Kidney (tissue), 14 donors: ENCODE results near the gene GPR21. TPM values are rescaled to one million over a fixed set of nuclear protein-coding genes. Genes with fewer than 3 reads are reported as not detected.
A peak's percentile ranks its signal among the peaks of the same experiment; 100 is the strongest.

Experiments
- DNase-seq, 5 donors: peaks; one replicate each; pipeline ENCODE4 v3.0.0-alpha.2; 2013 to 2020
- FAIRE-seq: peaks from 2 replicates; lab custom pipeline; 2012; peaks lifted over from hg19 to GRCh38; lab: Jason Lieb, UNC
- H3K27ac ChIP-seq, 2 donors: one replicate each; pipeline ENCODE4 v1.7.0; 2013; ENCODE audit warnings: low read depth in 2 of 2, low read length in 2 of 2, inconsistent platforms in 1 of 2
- H3K27me3 ChIP-seq: one replicate; pipeline ENCODE4 v1.7.1; 2013; ENCODE audit warnings: low read length, inconsistent platforms; ENCODE audit not compliant: control insufficient read depth, insufficient read depth
- H3K36me3 ChIP-seq, 3 donors: one replicate each; pipeline versions ENCODE4 v1.7.0 to v1.7.1; 2013; ENCODE audit warnings: low read length in 3 of 3, control low read depth in 1 of 3, inconsistent platforms in 1 of 3; ENCODE audit not compliant: insufficient read depth in 3 of 3, control insufficient read depth in 2 of 3
- H3K4me1 ChIP-seq, 3 donors: one replicate each; pipeline versions ENCODE4 v1.7.0 to v1.7.1; 2013; ENCODE audit warnings: low read length in 3 of 3, inconsistent platforms in 1 of 3, low read depth in 1 of 3; ENCODE audit not compliant: control insufficient read depth in 2 of 3, insufficient read depth in 2 of 3
- H3K4me3 ChIP-seq, 3 donors: one replicate each; pipeline versions ENCODE4 v1.7.0 to v1.8.1; 2013; ENCODE audit warnings: low read length in 3 of 3, control low read depth in 1 of 3, inconsistent platforms in 1 of 3
- H3K9ac ChIP-seq, 3 donors: one replicate each; pipeline versions ENCODE4 v1.7.0 to v1.7.1; 2013; ENCODE audit warnings: low read length in 3 of 3, control low read depth in 1 of 3, inconsistent platforms in 1 of 3
- H3K9me3 ChIP-seq, 3 donors: one replicate each; pipeline versions ENCODE4 v1.7.0 to v1.7.1; 2013; ENCODE audit warnings: low read length in 3 of 3, control low read depth in 1 of 3, inconsistent platforms in 1 of 3; ENCODE audit not compliant: control insufficient read depth in 2 of 3, insufficient read depth in 1 of 3
- intact Hi-C: fragments of 100-400 bp; cut with DNase I; formaldehyde crosslinking; loops from one replicate; pipeline ENCODE4 v1.11.1; 2022
- polyA plus RNA-seq: library from polyadenylated mRNA; stranded (reverse); fragments of 350-450 nt; fragmentation: Illumina TruSeq; extraction: RNeasy Lipid Tissue Mini Kit (QIAGEN cat#74804); gene quantifications from one replicate; pipeline ENCODE4 v1.2.3, GENCODE V29; 2014; ENCODE audit warnings: low read depth, low replicate concordance; ENCODE audit not compliant: insufficient read depth
- total RNA-seq: library from RNA; stranded (reverse); fragmentation: NEBNext Ultra II Directional; extraction: Animal tissue kit (Norgen Biotek cat#: 25700); gene quantifications from one replicate; pipeline ENCODE4 v1.2.1, GENCODE V29; 2021
- TF ChIP-seq, protein P1 (sequence below): IDR thresholded peaks from 3 replicates; pipeline ENCODE4 v1.5.1; 2012; ENCODE audit warnings: mild to moderate bottlenecking, moderate library complexity, borderline replicate concordance; ENCODE audit not compliant: insufficient read depth; ENCODE audit errors: extremely low read depth
- donor health status: control.
- donor health status: control.
- donor health status: control.
- donor health status: control.
- donor health status: control.
- donor health status: DM: yes; HTN: yes; CAD: no.
- donor health status: Normal renal cell carcinoma (clear cell type).

Gene GPR21
- total and polyA plus RNA-seq, 2 donors from 2014 or later: 0.34 to 4.1 TPM

DNA sequence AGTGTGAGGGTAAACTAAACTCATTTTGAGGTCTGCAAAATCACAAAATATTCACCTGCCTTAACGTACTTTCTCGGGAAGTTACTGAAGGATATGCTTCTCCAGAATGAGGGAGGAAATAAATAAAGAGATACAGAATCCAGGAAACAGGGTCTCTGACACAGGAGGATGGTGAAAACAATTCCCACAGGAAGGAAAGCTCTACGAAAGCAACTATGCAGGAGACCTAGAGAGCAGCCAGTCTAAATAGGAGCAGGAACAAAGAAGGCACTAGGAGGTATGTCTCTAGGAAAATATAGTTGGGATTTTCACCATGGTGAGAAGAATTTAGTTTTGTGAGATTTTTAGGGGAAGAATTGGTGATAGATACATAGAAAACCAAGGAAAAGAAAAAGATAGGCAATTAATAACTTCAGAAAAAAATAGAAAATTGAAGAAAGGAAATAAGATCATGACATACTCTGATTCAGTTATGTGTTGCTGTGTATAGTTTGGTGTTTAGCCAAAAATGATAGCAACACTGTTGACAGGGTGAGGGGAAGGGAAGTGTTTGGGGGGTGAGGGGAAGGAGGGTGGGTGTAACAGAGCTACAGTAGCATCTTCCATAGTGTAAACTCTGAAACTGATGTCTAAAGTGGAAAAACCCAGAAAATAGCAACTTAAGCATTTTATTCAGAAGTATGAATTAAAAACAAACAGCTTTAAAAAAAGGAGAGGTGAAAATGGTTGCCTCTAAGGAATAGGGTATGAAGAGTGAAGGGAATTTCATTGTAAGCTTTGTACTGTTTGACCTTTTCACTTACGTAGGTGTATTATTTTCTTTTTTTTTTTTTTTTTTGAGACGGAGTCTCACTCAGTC is 9.8 kb downstream of the GPR21 start:
- Histone ChIP-seq H3K4me1 (peaks cover 0 to 18% (median 0%) of the 10 kb centered on the region in 3 donors), H3K36me3 (peaks cover 0 to 2% (median 2%) of the 10 kb centered on the region in 3 donors), H3K9ac (no peak overlapping the region), H3K27me3 (no peaks in the 10 kb centered on the region), H3K4me3 (no peak overlapping the region), H3K27ac (no peak overlapping the region), H3K9me3 (no peaks in the 10 kb centered on the region)
- FAIRE-seq: no peak
- TF ChIP-seq, protein P1, sequence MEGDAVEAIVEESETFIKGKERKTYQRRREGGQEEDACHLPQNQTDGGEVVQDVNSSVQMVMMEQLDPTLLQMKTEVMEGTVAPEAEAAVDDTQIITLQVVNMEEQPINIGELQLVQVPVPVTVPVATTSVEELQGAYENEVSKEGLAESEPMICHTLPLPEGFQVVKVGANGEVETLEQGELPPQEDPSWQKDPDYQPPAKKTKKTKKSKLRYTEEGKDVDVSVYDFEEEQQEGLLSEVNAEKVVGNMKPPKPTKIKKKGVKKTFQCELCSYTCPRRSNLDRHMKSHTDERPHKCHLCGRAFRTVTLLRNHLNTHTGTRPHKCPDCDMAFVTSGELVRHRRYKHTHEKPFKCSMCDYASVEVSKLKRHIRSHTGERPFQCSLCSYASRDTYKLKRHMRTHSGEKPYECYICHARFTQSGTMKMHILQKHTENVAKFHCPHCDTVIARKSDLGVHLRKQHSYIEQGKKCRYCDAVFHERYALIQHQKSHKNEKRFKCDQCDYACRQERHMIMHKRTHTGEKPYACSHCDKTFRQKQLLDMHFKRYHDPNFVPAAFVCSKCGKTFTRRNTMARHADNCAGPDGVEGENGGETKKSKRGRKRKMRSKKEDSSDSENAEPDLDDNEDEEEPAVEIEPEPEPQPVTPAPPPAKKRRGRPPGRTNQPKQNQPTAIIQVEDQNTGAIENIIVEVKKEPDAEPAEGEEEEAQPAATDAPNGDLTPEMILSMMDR: no peak
- no peak for DNase-seq
- intact Hi-C loops: no loop called here

DNA sequence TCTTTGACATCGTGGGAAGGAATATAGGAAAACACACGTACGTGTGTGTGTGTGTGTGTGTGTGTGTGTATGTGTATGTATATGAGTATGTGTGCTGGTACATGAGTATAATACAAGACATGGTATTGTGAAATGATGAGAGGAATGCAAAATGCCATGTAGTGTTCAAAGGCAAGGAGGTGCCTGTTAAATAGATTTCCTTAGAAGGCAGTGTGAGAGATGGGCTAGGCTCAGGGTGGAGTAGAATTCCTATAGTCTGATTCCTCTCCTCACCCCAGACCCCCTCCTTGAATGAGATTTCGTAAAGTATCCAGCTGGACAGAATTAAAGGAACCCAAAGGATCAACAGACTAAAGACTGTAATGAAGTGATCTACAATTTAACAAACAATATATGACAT is 11.1 kb downstream of the GPR21 start:
- Histone ChIP-seq H3K36me3 (peaks cover 0 to 2% (median 0%) of the 10 kb centered on the region in 3 donors), H3K27me3 (no peaks in the 10 kb centered on the region), H3K9me3 (no peaks in the 10 kb centered on the region), H3K4me3 (no peak overlapping the region), H3K9ac (no peak overlapping the region), H3K4me1 (peaks cover 0 to 29% (median 4%) of the 10 kb centered on the region in 3 donors), H3K27ac (no peak overlapping the region)
- DNase-seq: no peak
- TF ChIP-seq, protein P1: no peak
- no peak for FAIRE-seq
- intact Hi-C loops: no loop called here

DNA sequence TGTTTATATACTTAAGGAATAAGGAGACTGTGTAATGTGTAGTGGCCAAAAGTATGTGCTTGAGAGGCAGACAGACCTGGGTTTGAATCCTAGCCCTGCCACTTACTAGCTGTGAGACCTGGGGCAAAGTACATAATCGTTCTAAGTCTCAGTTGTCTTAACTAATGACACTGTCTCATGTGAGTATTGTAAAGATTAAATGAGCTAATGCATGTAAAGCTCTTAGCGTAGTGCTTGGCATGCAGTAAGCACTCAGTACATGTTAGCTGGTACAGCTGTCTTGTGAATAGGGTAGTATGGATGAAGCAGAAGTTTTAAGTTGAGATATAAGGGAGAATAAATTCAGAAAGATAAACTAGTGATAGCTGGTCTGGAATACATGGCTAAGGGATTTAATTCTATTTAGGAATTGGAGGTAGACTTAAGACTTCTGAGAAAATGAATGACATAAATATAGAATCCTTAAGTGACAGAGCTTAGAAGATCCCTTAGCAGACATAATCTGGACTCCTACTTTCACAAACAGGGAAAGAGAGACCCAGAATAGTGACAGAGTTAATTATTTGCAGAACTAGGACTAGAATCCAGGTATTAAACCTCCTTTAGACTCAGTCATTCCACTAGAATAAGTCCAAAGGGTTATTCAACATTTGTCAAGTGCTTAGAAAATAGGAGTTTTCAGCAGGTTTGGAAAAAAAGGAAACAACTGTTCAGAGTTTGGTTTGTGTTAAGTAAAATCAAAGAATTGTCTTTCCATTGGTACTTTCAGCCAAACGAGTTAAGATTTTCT is 13.1 kb downstream of the GPR21 start:
- Histone ChIP-seq H3K36me3 (peaks cover 0 to 2% (median 0%) of the 10 kb centered on the region in 3 donors), H3K4me3 (peak overlapping the region in 1 of 3 donors; percentile 6), H3K9ac (no peak overlapping the region), H3K4me1 (peaks cover 0 to 42% (median 13%) of the 10 kb centered on the region in 3 donors), H3K27ac (peak overlapping the region in 1 of 2 donors; percentile 61), H3K27me3 (no peaks in the 10 kb centered on the region), H3K9me3 (no peaks in the 10 kb centered on the region)
- TF ChIP-seq, protein P1: no peak
- DNase-seq (peak in 1 of 5 donors; percentile 9), FAIRE-seq (peak; percentile 80)
- intact Hi-C loops: no loop called here
